H1 (cell line): ENCODE measurements around the gene WSCD2. TPM values are rescaled to one million over a fixed set of nuclear protein-coding genes. Genes with fewer than 3 reads are reported as not detected.

Experiments
- CTCF ChIA-PET: fragments of 300-600 bp; sonication (Branson Sonifier 250); formaldehyde crosslinking; loops from one replicate; lab custom pipeline; 2021; ENCODE audit not compliant: partially characterized antibody; lab: Charles Lee
- POLR2A ChIA-PET: fragments of 300-600 bp; sonication (Branson Sonifier 250); formaldehyde crosslinking; loops from one replicate; lab custom pipeline; 2021; ENCODE audit warnings: inconsistent platforms; ENCODE audit not compliant: partially characterized antibody; lab: Charles Lee
- DNase-seq, 2 experiments: peaks; one replicate each; pipeline versions ENCODE4 v3.0.0 to v3.0.0-alpha.2; 2010 to 2022; ENCODE audit warnings: low spot score in 2 of 2, low read depth in 1 of 2, mixed read lengths in 1 of 2
- FAIRE-seq: peaks from 2 replicates; lab custom pipeline; 2011; peaks lifted over from hg19 to GRCh38; lab: Jason Lieb, UNC
- H2AFZ ChIP-seq: 2 replicates; pipeline ENCODE4 v1.8.1; 2012; ENCODE audit warnings: low read length, inconsistent platforms
- H2AK5ac ChIP-seq: 2 replicates; pipeline ENCODE4 v1.6.1; 2013; ENCODE audit warnings: low read depth, low read length
- H2BK120ac ChIP-seq: replicated peaks from 2 replicates; pipeline ENCODE3; 2013; ENCODE audit warnings: low read depth, low read length, inconsistent platforms
- H2BK12ac ChIP-seq: 2 replicates; pipeline ENCODE4 v1.6.1; 2013; ENCODE audit warnings: low read depth, low read length
- H2BK15ac ChIP-seq: 2 replicates; pipeline ENCODE4 v1.6.1; 2013; ENCODE audit warnings: low read length
- H2BK20ac ChIP-seq: 2 replicates; pipeline ENCODE4 v1.6.1; 2013; ENCODE audit warnings: low read length
- H2BK5ac ChIP-seq: 2 replicates; pipeline ENCODE4 v1.6.1; 2013; ENCODE audit warnings: low read depth, low read length
- H3K14ac ChIP-seq: 2 replicates; pipeline ENCODE4 v1.6.1; 2013; ENCODE audit warnings: inconsistent platforms; ENCODE audit not compliant: insufficient read length
- H3K18ac ChIP-seq: 2 replicates; pipeline ENCODE4 v1.6.1; 2013; ENCODE audit warnings: low read length; ENCODE audit errors: extremely low read depth
- H3K23ac ChIP-seq: 2 replicates; pipeline ENCODE4 v1.6.1; 2013; ENCODE audit warnings: inconsistent platforms; ENCODE audit not compliant: insufficient read length
- H3K23me2 ChIP-seq: 2 replicates; pipeline ENCODE4 v1.6.1; 2013; ENCODE audit warnings: low read depth, low read length
- H3K27ac ChIP-seq: 2 replicates; pipeline ENCODE4 v1.6.1; 2011; ENCODE audit warnings: low read depth, low read length, inconsistent platforms
- H3K27me3 ChIP-seq, 4 experiments: replicated peaks in 1 of 4; 1 replicate in 1 of 4; 2 replicates in 3 of 4; pipeline versions ENCODE4 v1.6.1 to v1.8.1; 2011 to 2013; ENCODE audit warnings: low read length in 3 of 4, mild to moderate bottlenecking in 3 of 4, inconsistent platforms in 2 of 4, mixed read lengths in 2 of 4, moderate library complexity in 1 of 4; ENCODE audit not compliant: control insufficient read depth in 3 of 4, insufficient read depth in 3 of 4; ENCODE audit errors: extremely low read depth in 1 of 4
- H3K36me3 ChIP-seq, 4 experiments: 2 replicates each; pipeline versions ENCODE4 v1.6.1 to v1.8.1; 2011 to 2013; ENCODE audit warnings: mild to moderate bottlenecking in 4 of 4, low read length in 3 of 4, moderate library complexity in 2 of 4, control low read depth in 1 of 4, inconsistent platforms in 1 of 4; ENCODE audit not compliant: insufficient read depth in 4 of 4, control insufficient read depth in 2 of 4
- H3K4ac ChIP-seq: replicated peaks from 2 replicates; pipeline ENCODE3; 2013; ENCODE audit warnings: low read length, low read depth, mixed read lengths, inconsistent platforms; ENCODE audit not compliant: insufficient read length
- H3K4me1 ChIP-seq, 4 experiments: replicated peaks in 1 of 4; 1 replicate in 1 of 4; 2 replicates in 3 of 4; pipeline versions ENCODE4 v1.6.1 to v1.8.1; 2011 to 2013; ENCODE audit warnings: low read length in 3 of 4, inconsistent platforms in 2 of 4, mixed read lengths in 1 of 4; ENCODE audit not compliant: insufficient read depth in 4 of 4, control insufficient read depth in 3 of 4
- H3K4me2 ChIP-seq, 2 experiments: 2 replicates each; pipeline versions ENCODE4 v1.6.1 to v1.8.1; 2011 to 2013; ENCODE audit warnings: low read depth in 2 of 2, low read length in 2 of 2, control low read depth in 1 of 2, inconsistent platforms in 1 of 2, mild to moderate bottlenecking in 1 of 2; ENCODE audit not compliant: insufficient read depth in 1 of 2
- H3K4me3 ChIP-seq, 4 experiments: fragments of 200-600, 300-600 bp in 1 of 4; sonication (generic), shearing (Covaris generic), sonication (Bioruptor Twin) in 1 of 4; 2 replicates each; pipeline versions ENCODE4 v1.5.1 to v1.8.1; 2011 to 2016; ENCODE audit warnings: low read length in 4 of 4, low read depth in 3 of 4, control low read depth in 2 of 4, inconsistent platforms in 2 of 4, mild to moderate bottlenecking in 2 of 4, mixed read lengths in 1 of 4, moderate library complexity in 1 of 4; ENCODE audit not compliant: insufficient read depth in 2 of 4; ENCODE audit errors: extremely low read depth in 1 of 4
- H3K56ac ChIP-seq: replicated peaks from 2 replicates; pipeline ENCODE3; 2013; ENCODE audit warnings: low read depth, mild to moderate bottlenecking, mixed read lengths, low read length, inconsistent platforms; ENCODE audit not compliant: insufficient read length
- H3K79me1 ChIP-seq: 2 replicates; pipeline ENCODE4 v1.6.1; 2013; ENCODE audit warnings: low read depth, low read length, control low read depth
- H3K79me2 ChIP-seq, 2 experiments: 2 replicates each; pipeline versions ENCODE4 v1.6.1 to v1.8.1; 2012 to 2013; ENCODE audit warnings: low read length in 2 of 2, mild to moderate bottlenecking in 2 of 2, inconsistent platforms in 1 of 2; ENCODE audit not compliant: insufficient read depth in 2 of 2, control insufficient read depth in 1 of 2
- H3K9ac ChIP-seq, 4 experiments: replicated peaks in 1 of 4; 1 replicate in 1 of 4; 2 replicates in 3 of 4; pipeline versions ENCODE4 v1.6.1 to v1.8.1; 2011 to 2013; ENCODE audit warnings: low read depth in 3 of 4, low read length in 3 of 4, control low read depth in 2 of 4, mild to moderate bottlenecking in 2 of 4, moderate library complexity in 2 of 4, inconsistent platforms in 1 of 4; ENCODE audit errors: extremely low read depth in 1 of 4
- H3K9me3 ChIP-seq, 2 experiments: 2 replicates each; pipeline versions ENCODE4 v1.6.1 to v1.8.1; 2012 to 2013; ENCODE audit warnings: mild to moderate bottlenecking in 2 of 2, moderate library complexity in 2 of 2, control low read depth in 1 of 2, inconsistent platforms in 1 of 2, low read depth in 1 of 2, low read length in 1 of 2, mixed read lengths in 1 of 2; ENCODE audit not compliant: insufficient read depth in 2 of 2
- H4K20me1 ChIP-seq, 2 experiments: replicated peaks in 1 of 2; 2 replicates each; pipeline versions ENCODE3 to v1.8.1; 2011 to 2013; ENCODE audit warnings: inconsistent platforms in 2 of 2, low read length in 2 of 2, mild to moderate bottlenecking in 1 of 2; ENCODE audit not compliant: insufficient read depth in 2 of 2, control insufficient read depth in 1 of 2
- H4K5ac ChIP-seq: 2 replicates; pipeline ENCODE4 v1.6.1; 2013; ENCODE audit warnings: low read length, low read depth, mixed read lengths, inconsistent platforms; ENCODE audit not compliant: insufficient read length
- H4K8ac ChIP-seq: 2 replicates; pipeline ENCODE4 v1.8.0; 2013; ENCODE audit warnings: mild to moderate bottlenecking, moderate library complexity, low read length, inconsistent platforms; ENCODE audit not compliant: insufficient read depth; ENCODE audit errors: extremely low read depth
- H4K91ac ChIP-seq: replicated peaks from 2 replicates; pipeline ENCODE3; 2013; ENCODE audit warnings: low read length, mixed read lengths, inconsistent platforms; ENCODE audit not compliant: insufficient read length
- CBX8 ChIP-seq: fragments of 300-800, 300-1000 bp; sonication (generic); IDR thresholded peaks from 2 replicates; pipeline ENCODE4 v1.7.1; 2016; ENCODE audit warnings: low read depth, low read length, borderline replicate concordance
- FOSL1 ChIP-seq: IDR thresholded peaks from 2 replicates; pipeline ENCODE4 v1.6.1; 2011; ENCODE audit warnings: mild to moderate bottlenecking, low read depth, low read length, moderate library complexity; ENCODE audit not compliant: insufficient read depth
- HDAC2 ChIP-seq, 2 experiments: fragments of 300-600 bp in 1 of 2; sonication (generic) in 1 of 2; IDR thresholded peaks; 2 replicates each; pipeline ENCODE4 v1.6.1; 2011 to 2012; ENCODE audit warnings: low read depth in 2 of 2, low read length in 2 of 2, mild to moderate bottlenecking in 2 of 2, moderate library complexity in 2 of 2, borderline replicate concordance in 1 of 2, inconsistent platforms in 1 of 2
- MAFK ChIP-seq: IDR thresholded peaks from 2 replicates; pipeline ENCODE4 v1.6.1; 2012; ENCODE audit warnings: low read depth, mild to moderate bottlenecking, improper control_type of control experiment, low read length
- RBBP5 ChIP-seq: IDR thresholded peaks from 2 replicates; pipeline ENCODE4 v1.7.1; 2012; ENCODE audit warnings: low read depth, mild to moderate bottlenecking, inconsistent platforms, low read length, moderate library complexity, borderline replicate concordance
- RFX5 ChIP-seq: IDR thresholded peaks from 2 replicates; pipeline ENCODE4 v1.6.1; 2011; ENCODE audit warnings: low read depth, low read length, improper control_type of control experiment, borderline replicate concordance
- WGBS, 2 experiments: shearing (Covaris generic) in 1 of 2; methylation state at CpG; one replicate each; pipeline versions ENCODE4 v1.1.6 to v1.1.7; 2013 to 2015; ENCODE audit warnings: low lambda C conversion rate in 2 of 2, mixed read lengths in 2 of 2, inconsistent platforms in 1 of 2, low coverage in 1 of 2, missing lambda C conversion rate in 1 of 2; ENCODE audit not compliant: insufficient replicate concordance in 2 of 2, insufficient coverage in 1 of 2, insufficient read length in 1 of 2; ENCODE audit errors: extremely low coverage in 1 of 2, missing lambda C conversion rate in 1 of 2; 5-methylcytosine and 5-hydroxymethylcytosine counted together
- polyA plus RNA-seq, 7 experiments: library from polyadenylated mRNA; depleted of rRNA in 3 of 7; stranded (reverse) in 5 of 7; unstranded in 2 of 7; fragments of >200 nt in 5 of 7; fragments of 200-250 nt in 2 of 7; gene quantifications; 1 replicate in 5 of 7; 2 replicates in 1 of 7; 4 replicates in 1 of 7; pipeline versions ENCODE4 v1.2.1 to v1.2.3, GENCODE V29; 2011 to 2013; ENCODE audit warnings: missing spikeins in 2 of 7, mixed read lengths in 2 of 7
- total RNA-seq: library from RNA; stranded (reverse); fragmentation: NEBNext Ultra II Directional; extraction: Animal tissue kit (Norgen Biotek cat#: 25700); gene quantifications from 2 replicates; pipeline ENCODE4 v1.2.1, GENCODE V29; 2021

Gene WSCD2
- total and polyA plus RNA-seq, 2 of the 8 experiments (the other 6 are each of a cell fraction or from before 2014, with no cell fraction given) = 1.3 to 2.2 TPM

DNA sequence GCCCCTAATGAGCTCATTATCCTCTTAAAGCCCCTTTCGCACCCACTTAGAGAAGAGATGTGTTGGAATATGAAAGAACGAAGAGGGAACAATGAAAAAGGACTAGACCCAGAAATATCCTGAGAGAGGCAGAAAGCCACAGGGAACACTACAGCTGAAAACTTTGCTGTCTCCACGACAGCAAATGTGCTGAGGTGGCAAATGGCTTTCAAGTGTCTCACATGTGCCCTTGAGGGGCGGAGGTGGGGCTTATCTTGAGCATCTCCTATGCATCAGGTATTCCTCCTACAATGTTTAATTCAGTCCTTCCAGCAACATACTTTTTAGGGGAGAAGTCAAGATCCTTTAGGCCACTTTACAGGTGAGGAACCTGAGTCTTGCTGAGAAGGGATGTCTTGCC is 62.9 kb downstream of the WSCD2 start:
- Histone ChIP-seq H3K79me1 (no peaks in the 10 kb centered on the region), H2BK12ac (no peak overlapping the region; the same call in 1 of the 2 replicates), H2AK5ac (no peak overlapping the region), H4K20me1 (peaks cover 0 to 2% of the 10 kb centered on the region in 2 experiments), H3K9ac (no peak overlapping the region), H3K79me2 (no peaks in the 10 kb centered on the region), H2AFZ (no peak overlapping the region), H2BK20ac (no peak overlapping the region), H3K4ac (no peak overlapping the region), H4K8ac (no peak overlapping the region), H3K56ac (no peak overlapping the region), H3K4me3 (no peak overlapping the region), H3K27me3 (no peaks in the 10 kb centered on the region), H3K4me1 (peaks cover 0 to 5% (median 0%) of the 10 kb centered on the region in 4 experiments; a peak in 4 of 7 replicates), H3K27ac (no peak overlapping the region), H2BK15ac (no peak overlapping the region), H2BK120ac (no peak overlapping the region), H3K14ac (no peak overlapping the region), H3K4me2 (no peak overlapping the region), H2BK5ac (no peak overlapping the region), H3K23ac (no peak overlapping the region), H3K9me3 (no peaks in the 10 kb centered on the region), H3K23me2 (peaks cover 3% of the 10 kb centered on the region; the same call in 1 of the 2 replicates), H4K91ac (no peak overlapping the region), H3K36me3 (no peaks in the 10 kb centered on the region), H4K5ac (no peak overlapping the region), H3K18ac (peak overlapping the region; percentile 27; the same call in 1 of the 2 replicates)
- ChIA-PET CTCF (interaction anchor here (0.7 to 2.8 kb wide), 13 partner anchors 10 to 208 kb away, joined by 3 to 17 read pairs (median 7); partner anchors contain the start of gene WSCD2), POLR2A (no interaction called here)
- no peak for FAIRE-seq
- 77% methylated on average over 4 of the region's 4 CpGs; no CpG with 5 or more reads in 1 of the 2 experiments for WGBS, 2 experiments
- no peak for TF ChIP-seq FOSL1
- no peak for TF ChIP-seq RBBP5
- peak; percentile 71 for TF ChIP-seq MAFK
- TF ChIP-seq RFX5 = no peak
- no peak for TF ChIP-seq HDAC2 (IDR thresholded peaks at IDR 0.05; ENCODE audit: borderline replicate concordance in 1 of 2, low read depth in 2 of 2, low read length in 2 of 2)
- no peak for TF ChIP-seq CBX8
- no peak for DNase-seq
